Measurements from ENCODE around the gene CCSER1.
A peak's percentile ranks its signal among the peaks of the same experiment; 100 is the strongest.

CCSER1 gene

GRCh38 chr4:90093526-90093925, 33.7 kb upstream of the CCSER1 start:
- peak overlapping the region; percentile 68 for H3K27ac ChIP-seq
- no peak for TF ChIP-seq CTCF (conservative IDR thresholded peaks at IDR 0.05)

- no peak overlapping the region for H3K27ac ChIP-seq
- no peak for TF ChIP-seq CTCF (conservative IDR thresholded peaks at IDR 0.05)
Observed at GRCh38 chr4:90095000-90095399, 32.2 kb upstream of the CCSER1 start.

- no peak overlapping the region for H3K27ac ChIP-seq
- no peak for TF ChIP-seq CTCF (conservative IDR thresholded peaks at IDR 0.05)
Observed at GRCh38 chr4:90099812-90100211, 27.4 kb upstream of the CCSER1 start.

- no peak for TF ChIP-seq CTCF (conservative IDR thresholded peaks at IDR 0.05)
- peak overlapping the region; percentile 59; the same call in 1 of the 2 replicates for H3K27ac ChIP-seq
Observed at GRCh38 chr4:90103991-90104390, 23.2 kb upstream of the CCSER1 start.

GRCh38 chr4:90105274-90105673, 21.9 kb upstream of the CCSER1 start:
- peak overlapping the region; percentile 59 for H3K27ac ChIP-seq
- TF ChIP-seq CTCF (conservative IDR thresholded peaks at IDR 0.05): no peak

GRCh38 chr4:90112715-90113114, 14.5 kb upstream of the CCSER1 start:
- H3K27ac ChIP-seq: peak overlapping the region; percentile 66; the same call in 1 of the 2 replicates
- no peak for TF ChIP-seq CTCF (conservative IDR thresholded peaks at IDR 0.05)

GRCh38 chr4:90113881-90114457, 13.2 kb upstream of the CCSER1 start:
- no peak for TF ChIP-seq CTCF (conservative IDR thresholded peaks at IDR 0.05)
- H3K27ac ChIP-seq: no peak overlapping the region
